SW 1271 (cell line): Measurements from ENCODE around the gene CDH18.

ENCODE experiments used
- DNase-seq, 2 experiments: peaks; one replicate each; lab custom pipeline; 2025; lab: John Stamatoyannopoulos, UW

The CDH18 gene

GRCh38 chr5:19424506-19424905 is 563.5 kb downstream of the CDH18 start:
- DNase-seq: no peak
